Caco-2 (cell line): ENCODE data around the gene ITGA7. TPM values are rescaled to one million over a fixed set of nuclear protein-coding genes. Genes with fewer than 3 reads are reported as not detected.

Experiments
- BruUV-seq: library from RNA; stranded (reverse); fragments of 400-500 nt; replicated peaks from 2 replicates; lab custom pipeline; 2021; lab: Mats Ljungman, UMichigan
- CTCF ChIA-PET: fragments of 300-600 bp; sonication (Branson Sonifier 250); formaldehyde crosslinking; loops from one replicate; lab custom pipeline; 2022; ENCODE audit warnings: antibody characterized with exemption; lab: Charles Lee
- POLR2A ChIA-PET: fragments of 300-600 bp; sonication (Branson Sonifier 250); formaldehyde crosslinking; loops from one replicate; lab custom pipeline; 2022; ENCODE audit warnings: antibody characterized with exemption; lab: Charles Lee
- DNase-seq, 2 experiments: peaks; one replicate each; pipeline versions ENCODE4 v3.0.0 to v3.0.0-alpha.2; 2020 to 2022
- H3K27me3 ChIP-seq: replicated peaks from 2 replicates; pipeline ENCODE4 v1.6.0; 2011; ENCODE audit warnings: low read length; ENCODE audit not compliant: control insufficient read depth, insufficient read depth
- H3K36me3 ChIP-seq: 2 replicates; pipeline ENCODE4 v1.5.1; 2011; ENCODE audit warnings: low read length; ENCODE audit not compliant: control insufficient read depth, insufficient read depth
- H3K4me1 ChIP-seq: fragments of 250-450 bp; sonication (Bioruptor Pico); 2 replicates; pipeline ENCODE4 v1.5.1; 2020; ENCODE audit warnings: mild to moderate bottlenecking
- H3K4me3 ChIP-seq: 2 replicates; pipeline ENCODE4 v1.5.1; 2011; ENCODE audit warnings: low read depth, mild to moderate bottlenecking, control low read depth, low read length
- H3K9me3 ChIP-seq: fragments of 250-450 bp; sonication (Bioruptor Pico); 2 replicates; pipeline ENCODE4 v1.5.1; 2020; ENCODE audit warnings: mild to moderate bottlenecking, moderate library complexity
- H3K27ac Mint-ChIP-seq: one replicate; pipeline ENCODE4 v1.8.0; 2022; ENCODE audit warnings: mixed read lengths; ENCODE audit not compliant: unreplicated experiment
- H3K27me3 Mint-ChIP-seq: one replicate; pipeline ENCODE4 v1.8.0; 2022; ENCODE audit warnings: mixed read lengths; ENCODE audit not compliant: insufficient read depth, unreplicated experiment
- H3K36me3 Mint-ChIP-seq: one replicate; pipeline ENCODE4 v1.8.0; 2022; ENCODE audit warnings: mild to moderate bottlenecking, mixed read lengths; ENCODE audit not compliant: insufficient read depth, unreplicated experiment
- H3K4me1 Mint-ChIP-seq: one replicate; pipeline ENCODE4 v1.8.0; 2022; ENCODE audit warnings: low read depth, mixed read lengths; ENCODE audit not compliant: unreplicated experiment
- H3K4me3 Mint-ChIP-seq: one replicate; pipeline ENCODE4 v1.8.0; 2022; ENCODE audit warnings: mild to moderate bottlenecking, moderate library complexity, mixed read lengths; ENCODE audit not compliant: unreplicated experiment
- H3K9me3 Mint-ChIP-seq: one replicate; pipeline ENCODE4 v1.8.0; 2022; ENCODE audit warnings: mixed read lengths; ENCODE audit not compliant: unreplicated experiment
- intact Hi-C: fragments of 100-400 bp; cut with micrococcal nuclease; formaldehyde crosslinking; loops from one replicate; pipeline ENCODE4 v1.10.0; 2022; ENCODE audit not compliant: unreplicated experiment
- total RNA-seq: library from RNA; stranded (reverse); gene quantifications from 2 replicates; pipeline ENCODE4 v1.2.3, GENCODE V29; 2022
- TF ChIP-seq, protein P1 (sequence below), 2 experiments: fragments of 200-600 bp in 1 of 2; IDR thresholded peaks; 1 replicate in 1 of 2; 2 replicates in 1 of 2; pipeline versions ENCODE4 v1.5.1 to v1.8.0; 2011 to 2022; ENCODE audit warnings: antibody characterized with exemption in 1 of 2, control low read depth in 1 of 2, inconsistent platforms in 1 of 2, low read depth in 1 of 2, low read length in 1 of 2, mild to moderate bottlenecking in 1 of 2, moderate library complexity in 1 of 2; ENCODE audit not compliant: insufficient read depth in 1 of 2, severe bottlenecking in 1 of 2, unreplicated experiment in 1 of 2

The ITGA7 gene
- total RNA-seq, 1 experiment from 2014 or later: 46.1 TPM

- Mint-ChIP-seq H3K4me1 (peaks cover 33% of the 10 kb centered on the region), H3K36me3 (peaks cover 7% of the 10 kb centered on the region), H3K27me3 (no peaks in the 10 kb centered on the region), H3K9me3 (no peaks in the 10 kb centered on the region), H3K27ac (peak overlapping the region; percentile 24), H3K4me3 (peak overlapping the region; percentile 66)
- no TSS peak for BruUV-seq
- POLR2A ChIA-PET: no interaction called here
- CTCF ChIA-PET: interaction anchor here (0.6 to 1.3 kb wide), 3 partner anchors 37 to 425 kb away, joined by 3 to 4 read pairs (median 4); no protein-coding TSS in a partner anchor
- DNase-seq: no peak
- Histone ChIP-seq H3K4me3 (peak overlapping the region; percentile 25), H3K27me3 (no peaks in the 10 kb centered on the region), H3K4me1 (peaks cover 25% of the 10 kb centered on the region), H3K9me3 (no peaks in the 10 kb centered on the region), H3K36me3 (no peaks in the 10 kb centered on the region)
- TF ChIP-seq, protein P1, sequence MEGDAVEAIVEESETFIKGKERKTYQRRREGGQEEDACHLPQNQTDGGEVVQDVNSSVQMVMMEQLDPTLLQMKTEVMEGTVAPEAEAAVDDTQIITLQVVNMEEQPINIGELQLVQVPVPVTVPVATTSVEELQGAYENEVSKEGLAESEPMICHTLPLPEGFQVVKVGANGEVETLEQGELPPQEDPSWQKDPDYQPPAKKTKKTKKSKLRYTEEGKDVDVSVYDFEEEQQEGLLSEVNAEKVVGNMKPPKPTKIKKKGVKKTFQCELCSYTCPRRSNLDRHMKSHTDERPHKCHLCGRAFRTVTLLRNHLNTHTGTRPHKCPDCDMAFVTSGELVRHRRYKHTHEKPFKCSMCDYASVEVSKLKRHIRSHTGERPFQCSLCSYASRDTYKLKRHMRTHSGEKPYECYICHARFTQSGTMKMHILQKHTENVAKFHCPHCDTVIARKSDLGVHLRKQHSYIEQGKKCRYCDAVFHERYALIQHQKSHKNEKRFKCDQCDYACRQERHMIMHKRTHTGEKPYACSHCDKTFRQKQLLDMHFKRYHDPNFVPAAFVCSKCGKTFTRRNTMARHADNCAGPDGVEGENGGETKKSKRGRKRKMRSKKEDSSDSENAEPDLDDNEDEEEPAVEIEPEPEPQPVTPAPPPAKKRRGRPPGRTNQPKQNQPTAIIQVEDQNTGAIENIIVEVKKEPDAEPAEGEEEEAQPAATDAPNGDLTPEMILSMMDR (IDR thresholded peaks at IDR 0.05; ENCODE audit: insufficient read depth in 1 of 2, low read depth in 1 of 2, low read length in 1 of 2, severe bottlenecking in 1 of 2, unreplicated experiment in 1 of 2): no peak
- intact Hi-C loops: loop anchor here (10.0 kb wide), 1 partner anchor 373 kb away; the partner anchor contains the start of genes RPL41 and ZC3H10
Measured at GRCh38 chr12:55741931-55742680, 34.4 kb upstream of the ITGA7 start.

GRCh38 chr12:55739025-55739378 lies 31.3 kb upstream of the ITGA7 start:
- no peaks in the 10 kb centered on the region for H3K27me3 ChIP-seq
- no peaks in the 10 kb centered on the region for H3K9me3 Mint-ChIP-seq
- H3K27me3 Mint-ChIP-seq: no peaks in the 10 kb centered on the region
- H3K36me3 Mint-ChIP-seq: no peaks in the 10 kb centered on the region
- peaks cover 28% of the 10 kb centered on the region for H3K4me1 Mint-ChIP-seq
- DNase-seq: no peak
- no peaks in the 10 kb centered on the region for H3K9me3 ChIP-seq
- H3K4me1 ChIP-seq: peaks cover 14% of the 10 kb centered on the region
- TF ChIP-seq, protein P1 (IDR thresholded peaks at IDR 0.05; ENCODE audit: insufficient read depth in 1 of 2, low read depth in 1 of 2, low read length in 1 of 2, severe bottlenecking in 1 of 2, unreplicated experiment in 1 of 2): no peak
- peak overlapping the region; percentile 77 for H3K4me3 Mint-ChIP-seq
- POLR2A ChIA-PET: interaction anchor here (0.8 to 1.2 kb wide), 2 partner anchors 9 to 79 kb away, joined by 3 to 9 read pairs; partner anchors contain the start of genes ORMDL2 and SARNP
- CTCF ChIA-PET: interaction anchor here (0.5 to 3.8 kb wide), 27 partner anchors 9 to 450 kb away, joined by 3 to 37 read pairs (median 7); partner anchors contain the start of genes CD63, ORMDL2, PA2G4 and PYM1
- no peak overlapping the region for H3K4me3 ChIP-seq
- no peaks in the 10 kb centered on the region for H3K36me3 ChIP-seq
- intact Hi-C loops: loop anchor here (1.0 to 2.0 kb wide), 3 partner anchors 188 to 258 kb away; partner anchors contain the start of genes PYM1 and SUOX
- no peak overlapping the region for H3K27ac Mint-ChIP-seq
- no TSS peak for BruUV-seq
